ENCODE results near the gene HILPDA.
"Not testable (repeated sequence)": the region's sequence is repeated elsewhere in the genome, so short reads cannot be mapped to it uniquely, and the experiment has no call there.

Gene HILPDA

GRCh38 chr7:128458956-128459355 lies 3.3 kb downstream of the HILPDA start:
- no peak for ATAC-seq
- TF ChIP-seq BACH2 (CRISPR knock-in tag; IDR thresholded peaks at IDR 0.05; ENCODE audit: borderline replicate concordance) (no peak), PPARA (CRISPR knock-in tag; IDR thresholded peaks at IDR 0.05; ENCODE audit: borderline replicate concordance) (no peak)

- TF ChIP-seq OSR1 (CRISPR knock-in tag; IDR thresholded peaks at IDR 0.05) (no peak), RARB (CRISPR knock-in tag; IDR thresholded peaks at IDR 0.05) (no peak), PATZ1 (CRISPR knock-in tag; IDR thresholded peaks at IDR 0.05; ENCODE audit: borderline replicate concordance) (no peak), ZC3H10 (CRISPR knock-in tag; IDR thresholded peaks at IDR 0.05) (no peak), CSDC2 (CRISPR knock-in tag; IDR thresholded peaks at IDR 0.05) (no peak), TCF4 (CRISPR knock-in tag; IDR thresholded peaks at IDR 0.05; ENCODE audit: borderline replicate concordance) (no peak), PPARA (CRISPR knock-in tag; IDR thresholded peaks at IDR 0.05; ENCODE audit: borderline replicate concordance) (no peak), GLIS3 (CRISPR knock-in tag; IDR thresholded peaks at IDR 0.05) (no peak)
- TF ChIP-seq, protein P1, sequence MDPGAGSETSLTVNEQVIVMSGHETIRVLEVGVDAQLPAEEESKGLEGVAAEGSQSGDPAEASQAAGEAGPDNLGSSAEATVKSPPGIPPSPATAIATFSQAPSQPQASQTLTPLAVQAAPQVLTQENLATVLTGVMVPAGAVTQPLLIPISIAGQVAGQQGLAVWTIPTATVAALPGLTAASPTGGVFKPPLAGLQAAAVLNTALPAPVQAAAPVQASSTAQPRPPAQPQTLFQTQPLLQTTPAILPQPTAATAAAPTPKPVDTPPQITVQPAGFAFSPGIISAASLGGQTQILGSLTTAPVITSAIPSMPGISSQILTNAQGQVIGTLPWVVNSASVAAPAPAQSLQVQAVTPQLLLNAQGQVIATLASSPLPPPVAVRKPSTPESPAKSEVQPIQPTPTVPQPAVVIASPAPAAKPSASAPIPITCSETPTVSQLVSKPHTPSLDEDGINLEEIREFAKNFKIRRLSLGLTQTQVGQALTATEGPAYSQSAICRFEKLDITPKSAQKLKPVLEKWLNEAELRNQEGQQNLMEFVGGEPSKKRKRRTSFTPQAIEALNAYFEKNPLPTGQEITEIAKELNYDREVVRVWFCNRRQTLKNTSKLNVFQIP (CRISPR knock-in tag; IDR thresholded peaks at IDR 0.05; ENCODE audit: borderline replicate concordance, low read depth), result no peak
- TF ChIP-seq, protein P2, sequence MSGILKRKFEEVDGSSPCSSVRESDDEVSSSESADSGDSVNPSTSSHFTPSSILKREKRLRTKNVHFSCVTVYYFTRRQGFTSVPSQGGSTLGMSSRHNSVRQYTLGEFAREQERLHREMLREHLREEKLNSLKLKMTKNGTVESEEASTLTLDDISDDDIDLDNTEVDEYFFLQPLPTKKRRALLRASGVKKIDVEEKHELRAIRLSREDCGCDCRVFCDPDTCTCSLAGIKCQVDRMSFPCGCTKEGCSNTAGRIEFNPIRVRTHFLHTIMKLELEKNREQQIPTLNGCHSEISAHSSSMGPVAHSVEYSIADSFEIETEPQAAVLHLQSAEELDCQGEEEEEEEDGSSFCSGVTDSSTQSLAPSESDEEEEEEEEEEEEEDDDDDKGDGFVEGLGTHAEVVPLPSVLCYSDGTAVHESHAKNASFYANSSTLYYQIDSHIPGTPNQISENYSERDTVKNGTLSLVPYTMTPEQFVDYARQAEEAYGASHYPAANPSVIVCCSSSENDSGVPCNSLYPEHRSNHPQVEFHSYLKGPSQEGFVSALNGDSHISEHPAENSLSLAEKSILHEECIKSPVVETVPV (CRISPR knock-in tag; IDR thresholded peaks at IDR 0.05), result no peak; the same call in 1 of the 2 replicates
- ATAC-seq, result peak; percentile 62
Measured at GRCh38 chr7:128459394-128459878, 3.8 kb downstream of the HILPDA start.

DNA sequence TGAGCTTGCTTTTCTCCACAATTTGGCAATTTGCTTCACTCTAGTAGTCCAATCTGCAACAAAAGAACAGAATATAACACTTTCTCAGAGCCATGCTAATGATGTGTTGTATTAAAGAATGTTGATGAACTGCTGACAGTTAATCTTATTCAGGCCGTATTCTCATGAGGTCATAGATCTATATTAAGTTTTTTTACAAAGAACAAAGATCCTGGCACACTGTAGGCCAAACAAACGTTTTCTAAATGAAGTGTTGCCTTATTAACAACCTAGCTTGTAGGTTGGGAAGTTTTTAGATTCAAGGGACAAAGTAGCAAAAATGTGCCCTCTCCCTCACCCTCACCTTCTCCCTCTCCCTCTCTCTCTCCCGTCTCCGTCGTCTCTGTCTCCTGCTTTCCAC lies 6.8 kb downstream of the HILPDA start:
- TF ChIP-seq, protein P2 (CRISPR knock-in tag; IDR thresholded peaks at IDR 0.05), result no peak
- TF ChIP-seq ZNF70 (CRISPR knock-in tag; IDR thresholded peaks at IDR 0.05) (no peak), PATZ1 (CRISPR knock-in tag; IDR thresholded peaks at IDR 0.05; ENCODE audit: borderline replicate concordance) (no peak), ZNF8 (CRISPR knock-in tag; IDR thresholded peaks at IDR 0.05) (no peak), PPARA (CRISPR knock-in tag; IDR thresholded peaks at IDR 0.05; ENCODE audit: borderline replicate concordance) (no peak), ZNF565 (CRISPR knock-in tag; conservative IDR thresholded peaks at IDR 0.05; ENCODE audit: low read depth) (no peak), TCF4 (CRISPR knock-in tag; IDR thresholded peaks at IDR 0.05; ENCODE audit: borderline replicate concordance) (no peak), BACH2 (CRISPR knock-in tag; IDR thresholded peaks at IDR 0.05; ENCODE audit: borderline replicate concordance) (no peak), ZFP30 (CRISPR knock-in tag; IDR thresholded peaks at IDR 0.05) (no peak), ESRRG (CRISPR knock-in tag; IDR thresholded peaks at IDR 0.05) (no peak), ZC3H10 (CRISPR knock-in tag; IDR thresholded peaks at IDR 0.05) (no peak), GLIS3 (CRISPR knock-in tag; IDR thresholded peaks at IDR 0.05) (no peak), ARNTL (CRISPR knock-in tag; IDR thresholded peaks at IDR 0.05; ENCODE audit: borderline replicate concordance, low read depth) (no peak), ISL1 (CRISPR knock-in tag; IDR thresholded peaks at IDR 0.05) (no peak), ZFP3 (CRISPR knock-in tag; IDR thresholded peaks at IDR 0.05) (no peak), OSR1 (CRISPR knock-in tag; IDR thresholded peaks at IDR 0.05) (no peak)
- TF ChIP-seq, protein P3, sequence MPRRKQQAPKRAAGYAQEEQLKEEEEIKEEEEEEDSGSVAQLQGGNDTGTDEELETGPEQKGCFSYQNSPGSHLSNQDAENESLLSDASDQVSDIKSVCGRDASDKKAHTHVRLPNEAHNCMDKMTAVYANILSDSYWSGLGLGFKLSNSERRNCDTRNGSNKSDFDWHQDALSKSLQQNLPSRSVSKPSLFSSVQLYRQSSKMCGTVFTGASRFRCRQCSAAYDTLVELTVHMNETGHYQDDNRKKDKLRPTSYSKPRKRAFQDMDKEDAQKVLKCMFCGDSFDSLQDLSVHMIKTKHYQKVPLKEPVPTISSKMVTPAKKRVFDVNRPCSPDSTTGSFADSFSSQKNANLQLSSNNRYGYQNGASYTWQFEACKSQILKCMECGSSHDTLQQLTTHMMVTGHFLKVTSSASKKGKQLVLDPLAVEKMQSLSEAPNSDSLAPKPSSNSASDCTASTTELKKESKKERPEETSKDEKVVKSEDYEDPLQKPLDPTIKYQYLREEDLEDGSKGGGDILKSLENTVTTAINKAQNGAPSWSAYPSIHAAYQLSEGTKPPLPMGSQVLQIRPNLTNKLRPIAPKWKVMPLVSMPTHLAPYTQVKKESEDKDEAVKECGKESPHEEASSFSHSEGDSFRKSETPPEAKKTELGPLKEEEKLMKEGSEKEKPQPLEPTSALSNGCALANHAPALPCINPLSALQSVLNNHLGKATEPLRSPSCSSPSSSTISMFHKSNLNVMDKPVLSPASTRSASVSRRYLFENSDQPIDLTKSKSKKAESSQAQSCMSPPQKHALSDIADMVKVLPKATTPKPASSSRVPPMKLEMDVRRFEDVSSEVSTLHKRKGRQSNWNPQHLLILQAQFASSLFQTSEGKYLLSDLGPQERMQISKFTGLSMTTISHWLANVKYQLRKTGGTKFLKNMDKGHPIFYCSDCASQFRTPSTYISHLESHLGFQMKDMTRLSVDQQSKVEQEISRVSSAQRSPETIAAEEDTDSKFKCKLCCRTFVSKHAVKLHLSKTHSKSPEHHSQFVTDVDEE (CRISPR knock-in tag; IDR thresholded peaks at IDR 0.05), result no peak
- TF ChIP-seq, protein P4, sequence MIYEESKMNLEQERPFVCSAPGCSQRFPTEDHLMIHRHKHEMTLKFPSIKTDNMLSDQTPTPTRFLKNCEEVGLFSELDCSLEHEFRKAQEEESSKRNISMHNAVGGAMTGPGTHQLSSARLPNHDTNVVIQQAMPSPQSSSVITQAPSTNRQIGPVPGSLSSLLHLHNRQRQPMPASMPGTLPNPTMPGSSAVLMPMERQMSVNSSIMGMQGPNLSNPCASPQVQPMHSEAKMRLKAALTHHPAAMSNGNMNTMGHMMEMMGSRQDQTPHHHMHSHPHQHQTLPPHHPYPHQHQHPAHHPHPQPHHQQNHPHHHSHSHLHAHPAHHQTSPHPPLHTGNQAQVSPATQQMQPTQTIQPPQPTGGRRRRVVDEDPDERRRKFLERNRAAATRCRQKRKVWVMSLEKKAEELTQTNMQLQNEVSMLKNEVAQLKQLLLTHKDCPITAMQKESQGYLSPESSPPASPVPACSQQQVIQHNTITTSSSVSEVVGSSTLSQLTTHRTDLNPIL (CRISPR knock-in tag; IDR thresholded peaks at IDR 0.05; ENCODE audit: low read depth), result no peak
- TF ChIP-seq, protein P1 (CRISPR knock-in tag; IDR thresholded peaks at IDR 0.05; ENCODE audit: borderline replicate concordance, low read depth), result no peak
- ATAC-seq, result no peak

DNA sequence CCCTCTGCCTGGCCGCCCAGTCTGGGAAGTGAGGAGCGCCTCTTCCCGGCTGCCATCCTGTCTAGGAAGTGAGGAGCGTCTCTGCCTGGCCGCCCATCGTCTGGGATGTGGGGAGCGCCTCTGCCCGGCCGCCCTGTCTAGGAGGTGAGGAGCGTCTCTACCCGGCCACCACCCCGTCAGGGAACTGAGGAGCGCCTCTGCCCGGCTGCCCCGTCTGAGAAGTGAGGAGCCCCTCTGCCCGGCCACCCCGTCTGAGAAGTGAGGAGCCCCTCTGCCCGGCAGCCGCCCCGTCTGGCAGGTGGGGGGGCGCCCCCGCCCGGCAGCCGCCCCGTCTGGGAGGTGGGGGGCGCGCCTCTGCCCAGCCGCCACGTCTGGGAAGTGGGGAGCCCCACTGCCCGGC lies 7.7 kb downstream of the HILPDA start:
- not testable (repeated sequence) for ATAC-seq
